ENCODE data around the gene C1GALT1C1. TPM values are rescaled to one million over a fixed set of nuclear protein-coding genes. Genes with fewer than 3 reads are reported as not detected.

Gene C1GALT1C1
- 27.1 to 45.3 TPM (median 34.9 TPM) in 5 replicates for total RNA-seq (2022; extraction: Qiagen RNA extraction; ENCODE audit: low read depth)

GRCh38 chrX:120629667-120630537 lies at the start of gene C1GALT1C1:
TSS of gene C1GALT1C1 (minus strand) at chrX:120630054. CDS start at chrX:120627166, 2,888 bp downstream.

GRCh38 chrX:120603707-120604360 lies 26.0 kb downstream of the C1GALT1C1 start, which contains the start of gene MCTS1:
TSS of gene MCTS1 (plus strand) at chrX:120604101. CDS start at chrX:120604237, 136 bp downstream.

Other genes with a start within 250 kb of the C1GALT1C1 start
- gene LAMP2, start 160.8 kb downstream of the C1GALT1C1 start, total RNA-seq (2022; extraction: Qiagen RNA extraction; ENCODE audit: low read depth): 74.6 to 113 TPM (median 94.3 TPM) in 5 replicates
- 27.5 to 60.0 TPM (median 55.4 TPM) in 5 replicates for gene CUL4B, start 69.1 kb downstream of the C1GALT1C1 start, total RNA-seq (2022; extraction: Qiagen RNA extraction; ENCODE audit: low read depth)
- 77.2 to 129 TPM (median 90.0 TPM) in 5 replicates for gene MCTS1, start 26.0 kb downstream of the C1GALT1C1 start, total RNA-seq (2022; extraction: Qiagen RNA extraction; ENCODE audit: low read depth)
- gene CT47B1, start 245.8 kb upstream of the C1GALT1C1 start, total RNA-seq (2022; extraction: Qiagen RNA extraction; ENCODE audit: low read depth): not detected in 5 replicates